ENCODE measurements around the gene DDX49. TPM values are rescaled to one million over a fixed set of nuclear protein-coding genes. Genes with fewer than 3 reads are reported as not detected.

DDX49 gene
- total RNA-seq, 2 donors from 2014 or later = 22.1 to 31.9 TPM

DNA sequence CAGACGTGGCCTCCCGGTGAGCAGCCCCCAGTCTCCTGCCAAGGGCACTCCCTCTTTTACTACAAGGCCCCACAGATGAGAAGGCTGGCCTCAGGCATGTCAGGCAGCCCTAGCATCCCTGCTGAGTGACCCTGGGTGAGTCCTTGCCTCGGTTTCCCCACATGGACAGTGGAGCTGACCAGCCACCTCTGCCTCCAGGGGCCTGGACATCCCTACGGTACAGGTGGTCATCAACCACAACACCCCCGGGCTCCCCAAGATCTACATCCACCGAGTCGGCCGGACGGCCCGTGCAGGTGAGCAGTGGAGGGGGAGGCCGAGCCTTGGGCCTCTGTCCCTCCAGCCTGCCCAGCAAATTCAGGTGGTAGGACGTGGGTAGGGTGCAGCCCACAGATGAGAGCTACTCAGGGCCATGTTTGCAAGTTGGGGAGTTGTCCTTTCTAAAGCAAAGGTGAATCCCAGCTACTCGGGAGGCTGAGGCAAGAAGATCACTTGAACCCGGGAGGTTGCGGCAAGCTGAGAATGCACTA, 5.2 kb downstream of the DDX49 start:
- Histone ChIP-seq H3K27ac (no peak overlapping the region), H3K4me1 (peaks cover 0 to 17% of the 10 kb centered on the region in 2 donors), H3K27me3 (no peaks in the 10 kb centered on the region), H3K9me3 (no peaks in the 10 kb centered on the region), H3K4me3 (no peak overlapping the region), H3K36me3 (peaks cover 62% of the 10 kb centered on the region)
- TF ChIP-seq, protein P1, sequence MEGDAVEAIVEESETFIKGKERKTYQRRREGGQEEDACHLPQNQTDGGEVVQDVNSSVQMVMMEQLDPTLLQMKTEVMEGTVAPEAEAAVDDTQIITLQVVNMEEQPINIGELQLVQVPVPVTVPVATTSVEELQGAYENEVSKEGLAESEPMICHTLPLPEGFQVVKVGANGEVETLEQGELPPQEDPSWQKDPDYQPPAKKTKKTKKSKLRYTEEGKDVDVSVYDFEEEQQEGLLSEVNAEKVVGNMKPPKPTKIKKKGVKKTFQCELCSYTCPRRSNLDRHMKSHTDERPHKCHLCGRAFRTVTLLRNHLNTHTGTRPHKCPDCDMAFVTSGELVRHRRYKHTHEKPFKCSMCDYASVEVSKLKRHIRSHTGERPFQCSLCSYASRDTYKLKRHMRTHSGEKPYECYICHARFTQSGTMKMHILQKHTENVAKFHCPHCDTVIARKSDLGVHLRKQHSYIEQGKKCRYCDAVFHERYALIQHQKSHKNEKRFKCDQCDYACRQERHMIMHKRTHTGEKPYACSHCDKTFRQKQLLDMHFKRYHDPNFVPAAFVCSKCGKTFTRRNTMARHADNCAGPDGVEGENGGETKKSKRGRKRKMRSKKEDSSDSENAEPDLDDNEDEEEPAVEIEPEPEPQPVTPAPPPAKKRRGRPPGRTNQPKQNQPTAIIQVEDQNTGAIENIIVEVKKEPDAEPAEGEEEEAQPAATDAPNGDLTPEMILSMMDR (IDR thresholded peaks at IDR 0.05) = no peak
- no peak for DNase-seq (ENCODE audit: low spot score)

- H3K27me3 ChIP-seq = no peaks in the 10 kb centered on the region
- H3K4me1 ChIP-seq = peaks cover 0 to 11% of the 10 kb centered on the region in 2 donors
- no peaks in the 10 kb centered on the region for H3K9me3 ChIP-seq
- H3K36me3 ChIP-seq = peaks cover 51% of the 10 kb centered on the region
- TF ChIP-seq, protein P1 (IDR thresholded peaks at IDR 0.05) = no peak
- DNase-seq (ENCODE audit: low spot score) = no peak
- no peak overlapping the region for H3K4me3 ChIP-seq
- H3K27ac ChIP-seq = no peak overlapping the region
These were observed 8.7 kb downstream of the DDX49 start for GRCh38 chr19:18928018-18928805.

GRCh38 chr19:18929311-18929710, 9.8 kb downstream of the DDX49 start:
- no peaks in the 10 kb centered on the region for H3K27me3 ChIP-seq
- H3K9me3 ChIP-seq = no peaks in the 10 kb centered on the region
- no peak overlapping the region for H3K4me3 ChIP-seq
- H3K4me1 ChIP-seq = peaks cover 0 to 11% of the 10 kb centered on the region in 2 donors
- H3K27ac ChIP-seq = no peak overlapping the region
- H3K36me3 ChIP-seq = peaks cover 43% of the 10 kb centered on the region
- DNase-seq (ENCODE audit: low spot score) = no peak
- TF ChIP-seq, protein P1 (IDR thresholded peaks at IDR 0.05) = no peak

DNA sequence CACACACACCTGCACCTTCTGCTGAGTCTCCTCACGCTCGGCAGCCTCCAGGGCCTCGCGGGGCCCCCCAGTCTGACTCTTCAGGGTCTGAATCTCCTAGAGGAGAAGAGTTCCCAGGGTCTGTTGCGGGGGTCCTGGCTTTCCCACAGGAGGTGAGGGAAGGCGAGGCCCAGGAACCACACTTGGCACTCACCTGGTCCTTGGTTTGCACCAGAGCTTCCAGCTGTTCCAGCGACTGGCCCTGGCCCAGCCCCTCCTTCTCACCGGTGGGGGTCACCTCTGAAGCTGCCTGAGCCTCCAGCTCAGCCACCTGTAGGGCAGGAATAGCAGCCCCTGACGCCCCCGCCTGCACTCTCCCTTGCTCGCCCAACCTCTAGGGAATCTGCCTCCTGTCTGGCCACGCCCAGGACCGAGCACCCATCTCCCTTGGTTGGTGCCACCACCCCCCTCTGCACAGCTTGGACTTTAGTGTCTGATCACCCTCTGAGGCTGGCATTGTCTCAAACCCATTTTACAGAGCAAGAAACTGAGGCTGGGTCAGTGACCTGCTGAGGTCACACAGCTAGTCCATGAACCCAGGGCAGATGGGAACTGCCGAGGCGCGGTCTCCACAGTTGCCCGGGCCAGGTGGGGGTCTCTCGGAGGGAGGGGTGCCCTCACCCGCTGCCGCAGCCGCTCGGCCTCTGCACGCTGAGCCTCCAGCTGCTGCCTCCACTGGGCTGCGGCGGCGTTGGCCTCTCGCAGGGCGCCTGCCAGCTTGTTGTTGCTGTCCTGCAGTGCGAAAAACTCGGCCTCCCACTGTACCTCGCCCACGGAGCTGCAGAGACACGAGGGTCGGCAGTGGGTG, 12.0 kb downstream of the DDX49 start:
- H3K36me3 ChIP-seq = peaks cover 21% of the 10 kb centered on the region
- TF ChIP-seq, protein P1 (IDR thresholded peaks at IDR 0.05) = no peak
- H3K27me3 ChIP-seq = no peaks in the 10 kb centered on the region
- peak overlapping the region in 1 of 2 donors; percentile 32 for H3K4me3 ChIP-seq
- no peak for DNase-seq (ENCODE audit: low spot score)
- H3K27ac ChIP-seq = no peak overlapping the region
- H3K9me3 ChIP-seq = no peaks in the 10 kb centered on the region
- H3K4me1 ChIP-seq = peaks cover 0 to 11% of the 10 kb centered on the region in 2 donors

DNA sequence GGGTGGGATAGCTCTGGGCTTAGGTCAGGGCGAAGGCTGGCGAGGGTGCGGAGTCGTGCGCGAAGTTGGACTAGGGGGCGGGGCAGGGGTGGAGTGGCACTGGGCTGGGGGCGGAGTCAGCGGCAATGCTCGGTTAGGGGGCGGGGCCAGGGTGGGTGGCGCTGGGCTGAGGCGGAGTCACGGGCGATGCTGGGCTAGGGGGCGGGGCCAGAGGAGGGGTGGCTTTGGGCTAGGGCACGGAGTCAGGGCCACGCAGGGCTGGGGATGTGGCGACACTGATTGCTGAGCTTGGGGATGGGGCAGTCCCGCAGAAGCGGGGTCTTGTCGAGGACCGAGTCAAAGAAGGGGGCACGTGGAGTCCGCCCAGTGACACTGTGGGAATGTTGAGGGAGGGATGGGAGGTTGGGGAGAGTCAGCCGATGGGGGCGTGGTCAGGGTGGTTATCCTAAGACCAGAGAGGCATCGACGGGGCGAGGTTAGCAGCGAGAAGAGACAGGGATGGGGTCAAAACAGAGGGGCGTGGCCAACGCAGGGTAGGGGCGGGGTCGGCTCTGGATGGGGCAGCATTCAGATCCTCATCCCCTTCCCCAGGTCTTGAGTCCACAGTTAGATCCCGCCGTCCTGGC, 12.8 kb downstream of the DDX49 start:
- no peaks in the 10 kb centered on the region for H3K9me3 ChIP-seq
- H3K4me1 ChIP-seq = peaks cover 0 to 11% of the 10 kb centered on the region in 2 donors
- peaks cover 20% of the 10 kb centered on the region for H3K36me3 ChIP-seq
- no peak for DNase-seq (ENCODE audit: low spot score)
- H3K27me3 ChIP-seq = no peaks in the 10 kb centered on the region
- no peak overlapping the region for H3K27ac ChIP-seq
- H3K4me3 ChIP-seq = peak overlapping the region in 1 of 2 donors; percentile 32
- TF ChIP-seq, protein P1 (IDR thresholded peaks at IDR 0.05) = no peak
